Suprapubic skin (tissue), 4 donors: ENCODE data around the gene DNAH17. TPM values are rescaled to one million over a fixed set of nuclear protein-coding genes. Genes with fewer than 3 reads are reported as not detected.

Experiments
- DNase-seq, 2 donors: peaks; one replicate each; pipeline ENCODE4 v3.0.0-alpha.2; 2019; ENCODE audit warnings: low spot score in 2 of 2
- H3K27ac ChIP-seq: fragments of 200-600 bp; sonication (generic); one replicate; pipeline ENCODE4 v1.5.1; 2019
- H3K27me3 ChIP-seq: fragments of 200-600 bp; sonication (generic); one replicate; pipeline ENCODE4 v1.5.1; 2019
- H3K36me3 ChIP-seq: fragments of 200-600 bp; sonication (generic); one replicate; pipeline ENCODE4 v1.5.1; 2019
- H3K4me1 ChIP-seq: fragments of 200-600 bp; sonication (generic); one replicate; pipeline ENCODE4 v1.5.1; 2019
- H3K4me3 ChIP-seq: fragments of 200-600 bp; sonication (generic); one replicate; pipeline ENCODE4 v1.5.1; 2019; ENCODE audit warnings: mild to moderate bottlenecking
- H3K9me3 ChIP-seq: fragments of 200-600 bp; sonication (generic); one replicate; pipeline ENCODE4 v1.5.1; 2019
- EP300 ChIP-seq: sonication (generic); formaldehyde crosslinking; IDR thresholded peaks from one replicate; pipeline ENCODE4 v1.6.1; 2017; ENCODE audit warnings: antibody characterized with exemption
- POLR2A ChIP-seq, 2 donors: fragments of 450-650 bp; IDR thresholded peaks; one replicate each; pipeline ENCODE4 v1.6.1; 2017; ENCODE audit warnings: antibody characterized with exemption in 2 of 2, mild to moderate bottlenecking in 2 of 2, moderate library complexity in 2 of 2
- POLR2AphosphoS5 ChIP-seq, 3 donors: sonication (generic); formaldehyde crosslinking; IDR thresholded peaks; one replicate each; pipeline ENCODE4 v1.6.1; 2017; ENCODE audit warnings: antibody characterized with exemption in 3 of 3
- WGBS: methylation state at CpG from one replicate; pipeline ENCODE4 v1.1.5; 2018; 5-methylcytosine and 5-hydroxymethylcytosine counted together
- total RNA-seq, 4 donors: library from RNA; depleted of rRNA; stranded (reverse); fragments of >200 nt; gene quantifications; one replicate each; pipeline ENCODE4 v1.1.0, GENCODE V29; 2016
- TF ChIP-seq, protein P1 (sequence below), 2 donors: fragments of 200-600 bp in 1 of 2; fragments of 450-650 bp in 1 of 2; sonication (generic) in 1 of 2; IDR thresholded peaks; one replicate each; pipeline ENCODE4 v1.5.1; 2016 to 2019; ENCODE audit warnings: antibody characterized with exemption in 2 of 2, mild to moderate bottlenecking in 1 of 2, moderate library complexity in 1 of 2

Gene DNAH17
- total RNA-seq, 4 donors from 2014 or later, result 3.7 to 6.7 (median 5.2) TPM

DNA sequence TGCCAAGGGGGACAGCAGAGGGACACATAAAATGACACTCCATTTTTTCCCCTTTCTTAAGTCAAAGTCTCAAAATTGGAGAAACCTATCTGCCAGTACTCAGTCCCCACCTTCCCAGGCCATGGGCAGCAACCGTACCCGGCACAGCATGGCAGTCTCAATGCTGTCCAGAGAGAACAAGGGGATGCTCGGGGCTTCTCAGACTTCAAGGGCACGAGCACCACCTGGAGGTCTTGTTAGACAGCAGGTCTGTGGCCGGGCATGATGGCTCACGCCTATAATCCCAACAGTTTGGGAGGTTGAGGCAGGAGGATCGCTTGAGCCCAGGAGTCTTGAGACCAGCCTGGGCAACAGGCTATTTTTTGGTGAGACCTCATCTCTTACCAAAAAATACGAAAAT is 3.2 kb downstream of the DNAH17 start:
- TF ChIP-seq, protein P1, sequence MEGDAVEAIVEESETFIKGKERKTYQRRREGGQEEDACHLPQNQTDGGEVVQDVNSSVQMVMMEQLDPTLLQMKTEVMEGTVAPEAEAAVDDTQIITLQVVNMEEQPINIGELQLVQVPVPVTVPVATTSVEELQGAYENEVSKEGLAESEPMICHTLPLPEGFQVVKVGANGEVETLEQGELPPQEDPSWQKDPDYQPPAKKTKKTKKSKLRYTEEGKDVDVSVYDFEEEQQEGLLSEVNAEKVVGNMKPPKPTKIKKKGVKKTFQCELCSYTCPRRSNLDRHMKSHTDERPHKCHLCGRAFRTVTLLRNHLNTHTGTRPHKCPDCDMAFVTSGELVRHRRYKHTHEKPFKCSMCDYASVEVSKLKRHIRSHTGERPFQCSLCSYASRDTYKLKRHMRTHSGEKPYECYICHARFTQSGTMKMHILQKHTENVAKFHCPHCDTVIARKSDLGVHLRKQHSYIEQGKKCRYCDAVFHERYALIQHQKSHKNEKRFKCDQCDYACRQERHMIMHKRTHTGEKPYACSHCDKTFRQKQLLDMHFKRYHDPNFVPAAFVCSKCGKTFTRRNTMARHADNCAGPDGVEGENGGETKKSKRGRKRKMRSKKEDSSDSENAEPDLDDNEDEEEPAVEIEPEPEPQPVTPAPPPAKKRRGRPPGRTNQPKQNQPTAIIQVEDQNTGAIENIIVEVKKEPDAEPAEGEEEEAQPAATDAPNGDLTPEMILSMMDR (IDR thresholded peaks at IDR 0.05), result no peak
- TF ChIP-seq POLR2AphosphoS5 (IDR thresholded peaks at IDR 0.05) (no peak), POLR2A (IDR thresholded peaks at IDR 0.05) (no peak)
- Histone ChIP-seq H3K4me3 (no peak overlapping the region), H3K4me1 (no peaks in the 10 kb centered on the region), H3K9me3 (no peaks in the 10 kb centered on the region), H3K36me3 (no peaks in the 10 kb centered on the region), H3K27ac (no peak overlapping the region), H3K27me3 (peaks cover 23% of the 10 kb centered on the region)
- 94% methylated on average over 8 of the region's 8 CpGs for WGBS
- no peak for DNase-seq

DNA sequence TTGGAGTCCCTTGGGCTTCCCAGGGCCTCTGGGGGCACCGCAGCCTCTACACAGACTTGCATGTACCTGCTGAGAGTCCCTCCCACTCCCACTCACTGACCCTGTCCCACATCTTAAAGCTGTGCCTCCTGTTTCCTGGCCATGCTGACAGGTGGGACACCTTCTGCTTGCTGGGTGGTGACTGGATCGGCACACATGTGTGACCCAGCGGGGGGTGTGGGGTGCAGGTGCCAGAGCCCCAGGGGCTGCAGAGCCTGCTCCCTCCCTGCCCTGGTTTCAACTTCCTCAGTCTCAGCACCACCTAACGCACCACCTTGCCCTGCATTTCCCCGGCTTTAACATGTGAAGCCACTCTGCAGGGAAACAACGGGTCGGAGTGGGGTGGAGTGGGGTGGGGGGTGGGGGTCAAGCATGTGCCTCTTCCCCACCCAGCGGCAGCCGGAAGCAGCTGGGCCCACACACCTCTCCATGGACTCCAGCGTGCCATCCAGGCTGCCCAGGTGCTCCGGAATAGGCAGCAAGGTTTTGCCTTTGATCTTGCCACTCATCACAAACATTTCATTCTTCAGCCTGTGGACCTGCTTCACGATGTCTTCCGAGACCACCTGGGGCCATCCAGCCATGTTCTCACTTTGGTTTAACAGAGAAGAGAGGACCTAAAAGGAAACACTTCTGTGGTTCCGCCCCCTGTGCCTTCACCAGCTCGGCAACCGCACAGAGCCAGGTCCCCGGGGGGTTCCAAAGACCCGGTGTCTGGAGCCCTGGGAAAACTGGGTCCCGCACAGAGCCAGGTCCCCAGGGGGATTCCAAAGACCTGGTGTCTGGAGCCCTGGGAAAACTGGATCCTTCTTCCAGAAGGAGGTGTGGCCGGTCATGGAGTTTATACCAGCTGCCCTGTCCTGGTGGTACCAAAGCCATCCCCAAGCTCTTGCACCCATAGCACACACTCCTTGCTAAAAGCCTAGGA is 4.7 kb downstream of the DNAH17 start:
- no peaks in the 10 kb centered on the region for H3K9me3 ChIP-seq
- H3K4me1 ChIP-seq, result no peaks in the 10 kb centered on the region
- no peaks in the 10 kb centered on the region for H3K36me3 ChIP-seq
- WGBS, result 60% methylated on average over 15 of the region's 20 CpGs
- no peak overlapping the region for H3K4me3 ChIP-seq
- DNase-seq, result no peak
- H3K27me3 ChIP-seq, result peaks cover 23% of the 10 kb centered on the region
- no peak overlapping the region for H3K27ac ChIP-seq
- TF ChIP-seq, protein P1 (IDR thresholded peaks at IDR 0.05), result no peak
- TF ChIP-seq POLR2AphosphoS5 (IDR thresholded peaks at IDR 0.05) (no peak), POLR2A (IDR thresholded peaks at IDR 0.05) (no peak), EP300 (no peak)

DNA sequence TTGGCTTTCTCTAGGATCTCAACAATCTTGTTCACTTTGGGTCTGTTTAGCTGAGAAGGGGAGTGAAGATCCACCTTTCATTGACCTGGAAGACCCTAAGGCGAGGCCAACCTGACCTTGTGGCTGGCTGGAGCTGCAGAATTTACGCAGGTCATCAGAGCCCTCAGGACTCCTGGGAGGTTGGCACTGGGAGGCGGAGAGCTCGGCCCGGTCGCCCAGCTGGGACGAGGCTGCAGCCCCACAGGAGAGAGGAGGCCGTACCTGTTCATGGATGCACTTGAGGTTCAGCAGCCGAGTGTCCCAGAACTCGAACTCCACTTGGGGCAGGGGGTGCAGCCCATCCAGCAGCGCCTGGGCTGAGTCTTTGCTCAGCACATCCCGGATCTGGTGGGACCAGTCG is 5.9 kb downstream of the DNAH17 start:
- H3K4me1 ChIP-seq, result no peaks in the 10 kb centered on the region
- no peak for DNase-seq
- no peak overlapping the region for H3K4me3 ChIP-seq
- H3K27me3 ChIP-seq, result peaks cover 23% of the 10 kb centered on the region
- no peak overlapping the region for H3K27ac ChIP-seq
- 87% methylated on average over 13 of the region's 13 CpGs for WGBS
- no peaks in the 10 kb centered on the region for H3K36me3 ChIP-seq
- no peak for TF ChIP-seq POLR2AphosphoS5 (IDR thresholded peaks at IDR 0.05)
- no peak for TF ChIP-seq EP300
- no peak for TF ChIP-seq POLR2A (IDR thresholded peaks at IDR 0.05)
- TF ChIP-seq, protein P1 (IDR thresholded peaks at IDR 0.05), result no peak
- H3K9me3 ChIP-seq, result no peaks in the 10 kb centered on the region

DNA sequence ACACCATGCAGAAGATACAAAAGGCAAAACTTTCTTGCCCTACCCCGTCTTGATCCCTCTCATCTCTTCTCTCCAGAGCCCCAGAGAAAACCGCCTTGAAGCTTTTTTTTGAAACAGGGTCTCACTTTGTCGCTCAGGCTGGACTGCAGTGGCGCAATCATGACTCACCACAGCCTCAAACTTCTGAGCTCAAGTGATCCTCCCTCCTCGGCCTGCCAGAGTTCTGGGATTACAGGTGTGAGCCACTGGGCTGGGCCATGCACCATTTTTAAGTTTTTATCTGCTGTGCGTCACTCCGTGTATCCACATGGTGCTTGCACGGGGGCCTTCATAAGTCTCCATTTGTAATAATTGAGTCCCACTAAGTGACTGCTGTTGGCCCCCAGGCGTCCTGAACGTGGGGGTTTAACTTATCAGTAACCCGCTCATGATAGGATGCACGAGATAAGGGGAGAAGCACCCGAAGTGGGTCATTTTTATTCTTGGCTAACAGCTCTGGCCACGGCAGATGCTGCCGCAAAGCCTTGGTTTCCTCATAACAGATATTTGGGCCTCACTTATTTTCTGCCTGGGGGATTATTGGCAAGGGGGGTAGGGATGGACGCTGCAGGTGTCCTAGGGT is 8.6 kb downstream of the DNAH17 start:
- Histone ChIP-seq H3K36me3 (no peaks in the 10 kb centered on the region), H3K4me3 (no peak overlapping the region), H3K27ac (no peak overlapping the region), H3K27me3 (peaks cover 26% of the 10 kb centered on the region), H3K4me1 (no peaks in the 10 kb centered on the region), H3K9me3 (no peaks in the 10 kb centered on the region)
- 84% methylated on average over 16 of the region's 16 CpGs for WGBS
- DNase-seq, result no peak
- no peak for TF ChIP-seq EP300
- TF ChIP-seq POLR2A (IDR thresholded peaks at IDR 0.05), result no peak
- TF ChIP-seq, protein P1 (IDR thresholded peaks at IDR 0.05), result no peak
- TF ChIP-seq POLR2AphosphoS5 (IDR thresholded peaks at IDR 0.05), result no peak

DNA sequence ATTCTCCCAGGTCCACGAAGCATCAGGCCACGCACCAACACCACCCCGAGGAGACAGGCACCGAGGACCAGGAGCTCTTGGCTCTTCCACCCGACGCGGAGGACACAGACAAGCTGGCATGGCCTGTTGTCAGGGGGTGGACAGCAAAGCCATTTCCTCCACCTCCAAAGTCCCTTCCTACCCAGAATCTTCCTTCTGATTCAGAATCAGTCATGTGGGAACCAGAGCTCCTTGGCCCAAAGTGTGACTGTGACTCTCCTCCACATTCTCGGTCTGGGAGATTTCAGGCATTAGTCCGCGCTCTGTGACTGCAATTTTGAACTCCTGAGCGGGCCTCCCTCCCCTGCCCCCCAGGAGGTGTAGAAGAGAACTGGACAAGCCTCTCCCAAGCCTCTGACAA is 9.2 kb downstream of the DNAH17 start:
- Histone ChIP-seq H3K27me3 (peaks cover 27% of the 10 kb centered on the region), H3K4me1 (no peaks in the 10 kb centered on the region), H3K4me3 (no peak overlapping the region), H3K9me3 (no peaks in the 10 kb centered on the region), H3K36me3 (no peaks in the 10 kb centered on the region), H3K27ac (no peak overlapping the region)
- TF ChIP-seq POLR2A (IDR thresholded peaks at IDR 0.05), result no peak
- no peak for DNase-seq
- WGBS, result 93% methylated on average over 11 of the region's 11 CpGs
